ENCODE data around the gene RNF223. TPM values are rescaled to one million over a fixed set of nuclear protein-coding genes. Genes with fewer than 3 reads are reported as not detected.

Gene RNF223
- polyA plus RNA-seq, 1 experiment: not detected

DNA sequence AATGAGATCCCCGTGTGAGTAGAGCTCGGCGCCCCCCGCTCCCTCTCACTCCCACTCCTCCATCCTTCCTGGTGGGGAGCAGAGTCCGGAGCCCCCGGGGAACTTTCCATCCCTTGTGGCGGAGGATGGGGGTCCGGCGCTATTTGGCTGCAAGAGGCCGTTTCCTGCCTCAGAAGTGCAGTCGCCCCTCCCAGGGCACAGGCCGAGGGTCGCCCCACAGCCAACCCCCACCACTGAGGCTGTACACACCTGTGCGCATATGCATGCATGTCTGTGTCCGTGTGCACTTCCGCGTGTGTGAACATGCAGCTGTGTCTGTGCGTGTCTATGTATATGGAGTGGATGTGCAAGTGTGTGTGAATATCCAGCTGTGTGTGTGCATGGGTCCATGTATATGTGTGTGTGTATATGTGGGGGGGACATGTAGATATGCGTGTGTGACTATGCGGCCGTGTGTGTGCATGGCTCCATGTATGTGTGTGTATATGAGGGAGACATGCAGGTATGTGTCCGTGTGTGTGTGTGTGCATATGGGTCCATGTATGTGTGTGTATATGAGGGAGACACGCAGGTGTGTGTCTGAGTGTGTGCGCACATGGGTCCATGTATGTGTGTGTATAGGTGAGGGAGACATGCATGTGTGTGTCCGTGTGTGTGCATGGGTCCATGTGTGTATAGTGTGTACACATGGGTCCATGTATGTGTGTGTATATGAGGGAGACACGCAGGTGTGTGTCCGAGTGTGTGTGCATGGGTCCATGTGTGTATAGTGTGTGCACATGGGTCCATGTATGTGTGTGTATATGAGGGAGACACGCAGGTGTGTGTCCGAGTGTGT is 21.9 kb downstream of the RNF223 start:
- ChIA-PET CTCF (no interaction called here), POLR2A (no interaction called here)
- Histone ChIP-seq H3K4me3 (ENCODE audit: low read depth, low read length) (no peak overlapping the region), H3K9me3 (ENCODE audit: control insufficient read depth, insufficient read depth, low read length) (no peaks in the 10 kb centered on the region; the same call in 1 of the 2 replicates), H3K27me3 (ENCODE audit: control insufficient read depth, insufficient read depth, low read length) (no peaks in the 10 kb centered on the region), H3K27ac (ENCODE audit: low read depth, low read length) (no peak overlapping the region)
- TF ChIP-seq, protein P1, sequence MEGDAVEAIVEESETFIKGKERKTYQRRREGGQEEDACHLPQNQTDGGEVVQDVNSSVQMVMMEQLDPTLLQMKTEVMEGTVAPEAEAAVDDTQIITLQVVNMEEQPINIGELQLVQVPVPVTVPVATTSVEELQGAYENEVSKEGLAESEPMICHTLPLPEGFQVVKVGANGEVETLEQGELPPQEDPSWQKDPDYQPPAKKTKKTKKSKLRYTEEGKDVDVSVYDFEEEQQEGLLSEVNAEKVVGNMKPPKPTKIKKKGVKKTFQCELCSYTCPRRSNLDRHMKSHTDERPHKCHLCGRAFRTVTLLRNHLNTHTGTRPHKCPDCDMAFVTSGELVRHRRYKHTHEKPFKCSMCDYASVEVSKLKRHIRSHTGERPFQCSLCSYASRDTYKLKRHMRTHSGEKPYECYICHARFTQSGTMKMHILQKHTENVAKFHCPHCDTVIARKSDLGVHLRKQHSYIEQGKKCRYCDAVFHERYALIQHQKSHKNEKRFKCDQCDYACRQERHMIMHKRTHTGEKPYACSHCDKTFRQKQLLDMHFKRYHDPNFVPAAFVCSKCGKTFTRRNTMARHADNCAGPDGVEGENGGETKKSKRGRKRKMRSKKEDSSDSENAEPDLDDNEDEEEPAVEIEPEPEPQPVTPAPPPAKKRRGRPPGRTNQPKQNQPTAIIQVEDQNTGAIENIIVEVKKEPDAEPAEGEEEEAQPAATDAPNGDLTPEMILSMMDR (IDR thresholded peaks at IDR 0.05; ENCODE audit: low read depth, low read length): no peak
- no peak for DNase-seq (ENCODE audit: low read depth, low spot score)

- Histone ChIP-seq H3K9me3 (ENCODE audit: control insufficient read depth, insufficient read depth, low read length) (no peaks in the 10 kb centered on the region; the same call in 1 of the 2 replicates), H3K27ac (ENCODE audit: low read depth, low read length) (no peak overlapping the region), H3K4me3 (ENCODE audit: low read depth, low read length) (no peak overlapping the region), H3K27me3 (ENCODE audit: control insufficient read depth, insufficient read depth, low read length) (no peaks in the 10 kb centered on the region)
- POLR2A ChIA-PET: no interaction called here
- DNase-seq (ENCODE audit: low read depth, low spot score): no peak
- CTCF ChIA-PET: no interaction called here
- TF ChIP-seq, protein P1 (IDR thresholded peaks at IDR 0.05; ENCODE audit: low read depth, low read length): no peak
Observed at GRCh38 chr1:1051127-1051810, 22.8 kb downstream of the RNF223 start.

GRCh38 chr1:1050577-1051052 is 23.5 kb downstream of the RNF223 start:
- Histone ChIP-seq H3K4me3 (ENCODE audit: low read depth, low read length) (no peak overlapping the region), H3K27me3 (ENCODE audit: control insufficient read depth, insufficient read depth, low read length) (no peaks in the 10 kb centered on the region), H3K9me3 (ENCODE audit: control insufficient read depth, insufficient read depth, low read length) (no peaks in the 10 kb centered on the region; the same call in 1 of the 2 replicates), H3K27ac (ENCODE audit: low read depth, low read length) (no peak overlapping the region)
- POLR2A ChIA-PET: no interaction called here
- CTCF ChIA-PET: no interaction called here
- TF ChIP-seq, protein P1 (IDR thresholded peaks at IDR 0.05; ENCODE audit: low read depth, low read length): no peak
- no peak for DNase-seq (ENCODE audit: low read depth, low spot score)

- no peaks in the 10 kb centered on the region for H3K27me3 ChIP-seq (ENCODE audit: control insufficient read depth, insufficient read depth, low read length)
- ChIA-PET CTCF (interaction anchor here (0.6 kb wide), 1 partner anchor 31 kb away, joined by 3 read pairs; no protein-coding TSS in a partner anchor), POLR2A (no interaction called here)
- H3K9me3 ChIP-seq (ENCODE audit: control insufficient read depth, insufficient read depth, low read length): no peaks in the 10 kb centered on the region; the same call in 1 of the 2 replicates
- TF ChIP-seq, protein P1 (IDR thresholded peaks at IDR 0.05; ENCODE audit: low read depth, low read length): no peak
- DNase-seq (ENCODE audit: low read depth, low spot score): no peak
- no peak overlapping the region for H3K27ac ChIP-seq (ENCODE audit: low read depth, low read length)
- no peak overlapping the region for H3K4me3 ChIP-seq (ENCODE audit: low read depth, low read length)
Observed at GRCh38 chr1:1049318-1050165, 24.6 kb downstream of the RNF223 start.
